ENCODE data around the gene CITED4. TPM values are rescaled to one million over a fixed set of nuclear protein-coding genes. Genes with fewer than 3 reads are reported as not detected.
A peak's percentile ranks its signal among the peaks of the same experiment; 100 is the strongest.

CITED4 gene
- total RNA-seq, 1 donor from 2014 or later, result 101 TPM

GRCh38 chr1:40830419-40830943 lies 31.7 kb downstream of the CITED4 start:
- no peaks in the 10 kb centered on the region for H3K9me3 Mint-ChIP-seq
- peaks cover 6% of the 10 kb centered on the region for H3K4me1 Mint-ChIP-seq (ENCODE audit: unreplicated experiment)
- TF ChIP-seq, protein P1, sequence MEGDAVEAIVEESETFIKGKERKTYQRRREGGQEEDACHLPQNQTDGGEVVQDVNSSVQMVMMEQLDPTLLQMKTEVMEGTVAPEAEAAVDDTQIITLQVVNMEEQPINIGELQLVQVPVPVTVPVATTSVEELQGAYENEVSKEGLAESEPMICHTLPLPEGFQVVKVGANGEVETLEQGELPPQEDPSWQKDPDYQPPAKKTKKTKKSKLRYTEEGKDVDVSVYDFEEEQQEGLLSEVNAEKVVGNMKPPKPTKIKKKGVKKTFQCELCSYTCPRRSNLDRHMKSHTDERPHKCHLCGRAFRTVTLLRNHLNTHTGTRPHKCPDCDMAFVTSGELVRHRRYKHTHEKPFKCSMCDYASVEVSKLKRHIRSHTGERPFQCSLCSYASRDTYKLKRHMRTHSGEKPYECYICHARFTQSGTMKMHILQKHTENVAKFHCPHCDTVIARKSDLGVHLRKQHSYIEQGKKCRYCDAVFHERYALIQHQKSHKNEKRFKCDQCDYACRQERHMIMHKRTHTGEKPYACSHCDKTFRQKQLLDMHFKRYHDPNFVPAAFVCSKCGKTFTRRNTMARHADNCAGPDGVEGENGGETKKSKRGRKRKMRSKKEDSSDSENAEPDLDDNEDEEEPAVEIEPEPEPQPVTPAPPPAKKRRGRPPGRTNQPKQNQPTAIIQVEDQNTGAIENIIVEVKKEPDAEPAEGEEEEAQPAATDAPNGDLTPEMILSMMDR (conservative IDR thresholded peaks at IDR 0.05), result no peak
- DNase-seq (ENCODE audit: extremely low spot score, unreplicated experiment), result no peak
- H3K4me3 Mint-ChIP-seq, result no peak overlapping the region
- H3K27me3 Mint-ChIP-seq, result no peaks in the 10 kb centered on the region
- H3K36me3 Mint-ChIP-seq, result no peaks in the 10 kb centered on the region
- H3K27ac Mint-ChIP-seq, result no peak overlapping the region

GRCh38 chr1:40829631-40830245 lies 32.4 kb downstream of the CITED4 start:
- no peaks in the 10 kb centered on the region for H3K9me3 Mint-ChIP-seq
- H3K4me3 Mint-ChIP-seq, result no peak overlapping the region
- no peak for DNase-seq (ENCODE audit: extremely low spot score, unreplicated experiment)
- H3K27ac Mint-ChIP-seq, result no peak overlapping the region
- no peaks in the 10 kb centered on the region for H3K36me3 Mint-ChIP-seq
- H3K27me3 Mint-ChIP-seq, result no peaks in the 10 kb centered on the region
- TF ChIP-seq, protein P1 (conservative IDR thresholded peaks at IDR 0.05), result no peak
- H3K4me1 Mint-ChIP-seq (ENCODE audit: unreplicated experiment), result peaks cover 13% of the 10 kb centered on the region

- TF ChIP-seq, protein P1 (conservative IDR thresholded peaks at IDR 0.05), result no peak
- Mint-ChIP-seq H3K4me3 (no peak overlapping the region), H3K36me3 (no peaks in the 10 kb centered on the region), H3K9me3 (no peaks in the 10 kb centered on the region), H3K27me3 (peaks cover 2% of the 10 kb centered on the region), H3K27ac (no peak overlapping the region), H3K4me1 (ENCODE audit: unreplicated experiment) (peaks cover 19% of the 10 kb centered on the region)
- DNase-seq (ENCODE audit: extremely low spot score, unreplicated experiment), result no peak
These were observed 36.2 kb downstream of the CITED4 start for GRCh38 chr1:40825996-40826395.

GRCh38 chr1:40825435-40825788 lies 36.8 kb downstream of the CITED4 start:
- Mint-ChIP-seq H3K27ac (peak overlapping the region; percentile 56), H3K27me3 (peaks cover 2% of the 10 kb centered on the region), H3K4me3 (no peak overlapping the region), H3K36me3 (no peaks in the 10 kb centered on the region), H3K9me3 (no peaks in the 10 kb centered on the region), H3K4me1 (ENCODE audit: unreplicated experiment) (peaks cover 19% of the 10 kb centered on the region)
- DNase-seq (ENCODE audit: extremely low spot score, unreplicated experiment), result no peak
- TF ChIP-seq, protein P1 (conservative IDR thresholded peaks at IDR 0.05), result no peak

DNA sequence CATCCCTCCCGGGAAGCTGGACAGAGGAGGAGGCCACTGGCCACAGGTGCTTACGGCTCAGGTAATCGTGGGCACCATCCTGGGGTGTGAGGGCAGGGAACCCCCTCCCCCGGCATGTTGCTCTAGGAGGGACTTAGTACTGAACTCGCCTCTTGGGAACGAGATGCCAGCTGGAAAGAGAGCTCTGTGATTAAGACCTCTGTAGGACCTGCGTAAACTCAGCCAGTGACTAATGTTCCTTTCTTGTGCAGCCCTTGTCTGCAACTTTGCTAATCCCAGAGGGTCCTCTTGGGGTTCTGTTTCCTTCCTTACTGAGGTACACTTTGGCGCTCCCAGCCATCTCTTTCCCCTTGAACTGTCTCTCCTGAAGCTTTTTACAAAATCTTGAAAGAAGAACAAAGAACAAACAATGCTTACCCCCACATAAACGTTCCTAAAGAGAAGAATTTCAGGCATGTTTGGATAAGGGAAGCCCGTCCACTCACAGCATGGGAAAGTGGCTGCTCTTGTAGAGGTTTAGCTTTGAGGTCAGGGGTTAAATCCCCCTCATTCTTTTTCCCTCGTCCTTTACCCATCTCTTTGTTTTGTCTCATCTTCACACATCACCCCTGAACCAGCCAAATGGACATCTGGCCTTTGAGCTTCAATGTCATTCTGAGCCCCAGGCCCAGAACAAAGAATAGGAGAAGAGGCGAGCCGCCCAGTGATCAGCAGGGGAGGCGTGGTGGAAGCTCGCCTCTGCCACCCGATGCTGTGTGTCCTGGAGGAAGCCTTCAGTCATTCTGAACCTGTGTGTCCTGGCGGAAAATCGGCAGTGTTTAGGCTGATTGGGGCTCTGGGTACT lies 37.4 kb downstream of the CITED4 start:
- peak overlapping the region; percentile 44 for H3K4me3 Mint-ChIP-seq
- no peaks in the 10 kb centered on the region for H3K36me3 Mint-ChIP-seq
- H3K27ac Mint-ChIP-seq, result peak overlapping the region; percentile 56
- H3K4me1 Mint-ChIP-seq (ENCODE audit: unreplicated experiment), result peaks cover 19% of the 10 kb centered on the region
- no peaks in the 10 kb centered on the region for H3K9me3 Mint-ChIP-seq
- no peak for DNase-seq (ENCODE audit: extremely low spot score, unreplicated experiment)
- H3K27me3 Mint-ChIP-seq, result peaks cover 2% of the 10 kb centered on the region
- TF ChIP-seq, protein P1 (conservative IDR thresholded peaks at IDR 0.05), result no peak
